ENCODE results near the gene NAV2. TPM values are rescaled to one million over a fixed set of nuclear protein-coding genes. Genes with fewer than 3 reads are reported as not detected.

Gene NAV2
- total and polyA plus RNA-seq, 2 donors from 2014 or later: 5.9 to 37.7 TPM

GRCh38 chr11:19938169-19938856, 225.7 kb downstream of the NAV2 start:
- Histone ChIP-seq H3K4me1 (ENCODE audit: control insufficient read depth in 2 of 3, insufficient read depth in 2 of 3, low read depth in 1 of 3, low read length in 3 of 3) (peaks cover 0 to 2% (median 0%) of the 10 kb centered on the region in 3 donors), H3K9me3 (ENCODE audit: control insufficient read depth in 2 of 3, insufficient read depth in 1 of 3, low read length in 3 of 3) (no peaks in the 10 kb centered on the region), H3K9ac (ENCODE audit: low read length in 3 of 3) (no peak overlapping the region), H3K36me3 (ENCODE audit: control insufficient read depth in 2 of 3, insufficient read depth in 3 of 3, low read length in 3 of 3) (no peaks in the 10 kb centered on the region), H3K27ac (ENCODE audit: low read depth in 2 of 2, low read length in 2 of 2) (no peak overlapping the region), H3K4me3 (ENCODE audit: low read length in 3 of 3) (no peak overlapping the region), H3K27me3 (ENCODE audit: control insufficient read depth, insufficient read depth, low read length) (no peaks in the 10 kb centered on the region)
- FAIRE-seq (no peak), DNase-seq (peak in 4 of 5 donors; percentile 62 to 72 (median 63))
- intact Hi-C loops (cut with DNase I): no loop called here
- TF ChIP-seq CTCF (IDR thresholded peaks at IDR 0.05; ENCODE audit: borderline replicate concordance, extremely low read depth, insufficient read depth): peak; percentile 77

GRCh38 chr11:19938866-19939265, 226.2 kb downstream of the NAV2 start:
- H3K9ac ChIP-seq (ENCODE audit: low read length in 3 of 3): no peak overlapping the region
- no peaks in the 10 kb centered on the region for H3K36me3 ChIP-seq (ENCODE audit: control insufficient read depth in 2 of 3, insufficient read depth in 3 of 3, low read length in 3 of 3)
- no peak overlapping the region for H3K4me3 ChIP-seq (ENCODE audit: low read length in 3 of 3)
- FAIRE-seq (no peak), DNase-seq (no peak)
- peaks cover 0 to 2% (median 0%) of the 10 kb centered on the region in 3 donors for H3K4me1 ChIP-seq (ENCODE audit: control insufficient read depth in 2 of 3, insufficient read depth in 2 of 3, low read depth in 1 of 3, low read length in 3 of 3)
- intact Hi-C loops (cut with DNase I): no loop called here
- no peak overlapping the region for H3K27ac ChIP-seq (ENCODE audit: low read depth in 2 of 2, low read length in 2 of 2)
- H3K9me3 ChIP-seq (ENCODE audit: control insufficient read depth in 2 of 3, insufficient read depth in 1 of 3, low read length in 3 of 3): no peaks in the 10 kb centered on the region
- no peaks in the 10 kb centered on the region for H3K27me3 ChIP-seq (ENCODE audit: control insufficient read depth, insufficient read depth, low read length)
- no peak for TF ChIP-seq CTCF (IDR thresholded peaks at IDR 0.05; ENCODE audit: borderline replicate concordance, extremely low read depth, insufficient read depth)

GRCh38 chr11:19939415-19939929, 226.8 kb downstream of the NAV2 start:
- Histone ChIP-seq H3K27ac (ENCODE audit: low read depth in 2 of 2, low read length in 2 of 2) (no peak overlapping the region), H3K9me3 (ENCODE audit: control insufficient read depth in 2 of 3, insufficient read depth in 1 of 3, low read length in 3 of 3) (no peaks in the 10 kb centered on the region), H3K4me1 (ENCODE audit: control insufficient read depth in 2 of 3, insufficient read depth in 2 of 3, low read depth in 1 of 3, low read length in 3 of 3) (peaks cover 0 to 2% (median 0%) of the 10 kb centered on the region in 3 donors), H3K9ac (ENCODE audit: low read length in 3 of 3) (no peak overlapping the region), H3K27me3 (ENCODE audit: control insufficient read depth, insufficient read depth, low read length) (no peaks in the 10 kb centered on the region), H3K36me3 (ENCODE audit: control insufficient read depth in 2 of 3, insufficient read depth in 3 of 3, low read length in 3 of 3) (no peaks in the 10 kb centered on the region), H3K4me3 (ENCODE audit: low read length in 3 of 3) (no peak overlapping the region)
- DNase-seq (no peak), FAIRE-seq (no peak)
- intact Hi-C loops (cut with DNase I): no loop called here
- no peak for TF ChIP-seq CTCF (IDR thresholded peaks at IDR 0.05; ENCODE audit: borderline replicate concordance, extremely low read depth, insufficient read depth)

Data from kidney (tissue), 14 donors.